GM19240 (cell line): Measurements from ENCODE around the gene CAMSAP1.

Source experiments
- DNase-seq: peaks from one replicate; pipeline ENCODE4 v3.0.0; 2011; ENCODE audit warnings: low spot score; ENCODE audit not compliant: insufficient read length

Gene CAMSAP1

DNA sequence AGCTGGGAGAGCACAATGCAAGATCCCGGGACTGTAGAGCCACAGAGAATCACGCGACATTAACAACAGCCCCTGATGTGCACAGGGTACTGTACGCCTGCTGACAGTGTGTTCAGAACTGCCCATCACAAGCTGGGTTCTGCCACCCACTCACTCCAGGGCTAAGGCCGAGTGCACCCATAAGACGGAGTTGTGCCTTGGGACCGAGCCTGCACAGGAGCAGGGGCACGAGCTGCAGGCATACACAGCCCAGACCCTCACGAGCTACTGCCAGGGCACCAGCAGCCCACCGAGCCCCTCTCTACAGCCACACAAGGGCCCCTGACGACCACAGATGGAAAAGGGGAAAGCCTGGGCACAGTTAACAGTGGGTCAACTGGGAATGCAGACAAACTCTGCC is 67.8 kb downstream of the CAMSAP1 start:
- DNase-seq: no peak

- DNase-seq: no peak
Observed at GRCh38 chr9:135835131-135835530, 72.2 kb downstream of the CAMSAP1 start.

- DNase-seq: no peak
Observed at GRCh38 chr9:135833864-135834263, 73.5 kb downstream of the CAMSAP1 start.

- no peak for DNase-seq
Observed at GRCh38 chr9:135830496-135830895, 76.8 kb downstream of the CAMSAP1 start.

GRCh38 chr9:135828656-135829055 is 78.7 kb downstream of the CAMSAP1 start:
- no peak for DNase-seq

DNA sequence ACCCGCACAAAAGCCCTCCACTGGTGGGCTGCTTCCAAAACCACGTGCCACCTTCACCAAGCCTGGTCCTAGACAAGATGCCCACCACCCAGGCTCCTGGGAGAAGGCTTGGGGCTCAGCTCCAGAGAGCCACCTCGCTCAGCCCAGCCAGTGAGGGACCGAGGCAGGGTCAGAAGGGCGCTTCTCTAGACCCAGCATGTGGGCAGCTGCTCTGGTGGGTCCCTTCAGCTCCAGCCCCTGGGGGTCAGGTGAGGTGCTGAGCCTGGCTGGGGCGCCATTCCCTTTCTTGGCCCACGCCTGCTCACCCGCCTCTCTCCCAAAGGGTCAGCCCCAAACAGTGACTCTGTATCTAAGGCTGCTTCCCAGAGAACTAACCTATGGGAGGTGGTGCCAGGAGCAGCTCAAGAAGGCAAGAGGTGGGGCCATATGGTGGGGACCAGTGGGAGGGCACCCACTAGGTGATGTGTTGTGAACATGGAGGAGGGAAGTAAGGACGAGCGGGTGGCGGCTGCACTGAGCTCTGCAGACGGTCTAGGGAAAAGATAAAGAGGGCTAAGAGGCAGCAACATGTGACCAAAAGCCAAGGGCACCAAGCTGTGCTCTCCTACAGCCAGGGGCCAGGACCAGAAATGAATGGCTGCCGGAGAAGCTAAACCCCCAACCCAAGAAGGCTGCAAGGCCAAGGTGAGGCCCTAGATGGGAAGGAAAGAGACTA is 79.3 kb downstream of the CAMSAP1 start:
- DNase-seq: no peak

DNA sequence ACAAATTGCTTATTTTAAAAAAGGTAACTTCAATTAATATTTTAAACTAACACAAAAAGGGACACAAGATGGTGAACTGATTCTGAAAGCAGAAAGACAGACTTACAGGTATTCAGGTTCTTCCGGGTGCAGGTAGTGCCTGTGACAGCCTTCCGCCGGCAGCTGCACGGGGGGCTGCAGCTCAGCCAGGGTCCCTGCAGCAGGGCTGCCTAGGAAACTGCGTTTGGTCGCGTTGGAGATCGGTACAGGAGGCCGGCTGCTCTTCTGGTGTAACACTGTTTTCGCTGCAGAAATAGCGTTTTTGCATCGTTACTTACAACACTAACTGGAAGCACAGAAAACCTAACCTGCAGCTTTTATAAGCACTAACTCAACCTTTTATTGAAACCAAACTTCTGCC is 80.0 kb downstream of the CAMSAP1 start:
- no peak for DNase-seq

GRCh38 chr9:135826188-135826545 is 81.2 kb downstream of the CAMSAP1 start:
- DNase-seq: no peak

DNA sequence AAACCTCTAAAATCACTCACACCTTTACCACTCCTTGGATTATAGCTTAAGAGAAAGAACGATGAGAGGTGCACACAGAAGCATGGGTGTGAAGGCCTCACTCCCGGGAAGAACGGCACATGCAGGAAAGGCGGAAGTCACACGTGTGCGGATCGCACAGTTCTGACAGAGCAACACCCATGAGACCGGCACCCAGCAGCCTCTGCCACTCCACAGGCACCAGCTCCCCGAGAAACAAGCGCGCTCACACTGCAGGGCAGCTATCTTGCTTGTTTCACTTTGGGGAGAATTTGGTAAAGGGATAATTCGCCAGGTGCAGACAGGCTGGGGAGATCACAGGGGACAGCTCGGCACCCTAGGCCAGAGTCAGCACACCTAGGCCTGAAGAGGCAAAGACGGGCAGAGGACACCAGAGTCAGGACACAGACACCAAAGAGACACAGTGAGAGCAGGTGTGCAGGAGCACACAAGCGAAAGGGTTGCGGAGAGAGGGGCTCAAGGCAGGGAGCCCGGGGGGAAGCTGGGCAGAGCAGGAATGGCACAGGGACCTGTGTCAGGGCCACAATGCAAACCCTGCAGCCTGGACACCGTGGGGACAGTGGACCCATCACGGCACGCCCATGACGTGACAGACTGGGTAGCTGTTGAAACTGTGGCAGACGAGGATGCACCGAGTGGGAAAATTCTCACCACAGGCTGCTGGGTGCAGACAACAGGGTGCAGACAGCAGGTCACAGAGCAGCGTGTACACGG is 81.7 kb downstream of the CAMSAP1 start:
- no peak for DNase-seq

GRCh38 chr9:135823036-135823435 is 84.3 kb downstream of the CAMSAP1 start:
- DNase-seq: no peak

GRCh38 chr9:135822374-135822755 is 85.0 kb downstream of the CAMSAP1 start:
- no peak for DNase-seq

- no peak for DNase-seq
Observed at GRCh38 chr9:135821733-135822373, 85.5 kb downstream of the CAMSAP1 start.

DNA sequence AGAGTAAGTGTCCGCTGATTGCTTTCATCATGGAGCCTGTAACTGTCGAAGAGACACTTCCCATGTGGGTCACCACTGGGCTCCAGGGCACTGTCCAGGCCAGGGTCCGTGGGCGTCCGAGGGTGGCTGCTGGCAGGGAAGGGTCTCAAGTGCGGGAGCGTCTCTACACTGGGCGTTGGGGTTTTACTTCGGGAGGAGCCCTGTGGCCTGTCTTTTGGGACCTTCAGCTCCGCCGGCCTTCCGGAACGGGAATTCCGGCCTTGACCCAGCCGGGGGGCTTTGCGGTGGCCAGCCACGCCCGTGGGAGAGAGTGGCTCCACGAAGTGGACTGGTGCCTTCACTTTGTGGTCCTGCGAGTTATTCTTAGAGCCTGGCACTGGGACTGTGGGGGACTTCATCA is 86.2 kb downstream of the CAMSAP1 start:
- DNase-seq: no peak

DNA sequence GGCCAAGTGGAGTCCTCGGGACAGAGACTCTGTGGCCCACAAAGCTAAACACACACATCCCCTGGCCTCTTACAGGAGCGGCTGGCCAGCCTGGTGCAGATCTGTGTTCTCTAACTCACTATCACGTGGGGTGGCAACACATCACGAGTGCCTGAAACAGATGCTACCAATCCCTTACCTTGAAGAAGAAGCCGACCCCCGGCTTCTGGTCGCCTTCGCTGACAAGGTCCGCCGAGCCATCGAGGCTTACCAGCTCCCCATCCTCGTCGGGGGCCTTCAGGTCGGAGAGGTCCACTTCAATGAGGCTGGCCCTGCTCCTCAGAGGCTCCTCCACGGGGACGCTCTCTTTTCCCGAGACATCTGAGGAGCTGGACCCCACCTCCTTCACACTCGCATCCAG is 86.7 kb downstream of the CAMSAP1 start:
- DNase-seq: no peak

DNA sequence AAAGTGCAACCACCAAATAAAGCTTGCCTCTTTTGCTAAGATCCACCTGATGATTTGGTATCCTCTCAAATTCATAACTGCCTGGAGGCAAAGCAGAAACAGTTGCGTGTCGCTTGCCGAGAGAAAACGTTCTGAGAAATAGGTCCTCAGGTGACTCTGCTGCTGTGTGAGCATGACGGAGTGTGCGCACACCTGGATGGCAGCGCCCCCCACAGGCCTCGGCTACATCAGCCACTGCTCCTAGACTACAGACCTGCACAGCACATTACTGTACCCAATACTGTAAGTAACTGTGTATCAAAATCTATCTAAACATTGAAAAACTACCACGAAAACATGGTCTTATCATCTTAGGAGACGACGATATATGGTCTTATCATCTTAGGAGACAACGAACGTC is 87.4 kb downstream of the CAMSAP1 start:
- no peak for DNase-seq

DNA sequence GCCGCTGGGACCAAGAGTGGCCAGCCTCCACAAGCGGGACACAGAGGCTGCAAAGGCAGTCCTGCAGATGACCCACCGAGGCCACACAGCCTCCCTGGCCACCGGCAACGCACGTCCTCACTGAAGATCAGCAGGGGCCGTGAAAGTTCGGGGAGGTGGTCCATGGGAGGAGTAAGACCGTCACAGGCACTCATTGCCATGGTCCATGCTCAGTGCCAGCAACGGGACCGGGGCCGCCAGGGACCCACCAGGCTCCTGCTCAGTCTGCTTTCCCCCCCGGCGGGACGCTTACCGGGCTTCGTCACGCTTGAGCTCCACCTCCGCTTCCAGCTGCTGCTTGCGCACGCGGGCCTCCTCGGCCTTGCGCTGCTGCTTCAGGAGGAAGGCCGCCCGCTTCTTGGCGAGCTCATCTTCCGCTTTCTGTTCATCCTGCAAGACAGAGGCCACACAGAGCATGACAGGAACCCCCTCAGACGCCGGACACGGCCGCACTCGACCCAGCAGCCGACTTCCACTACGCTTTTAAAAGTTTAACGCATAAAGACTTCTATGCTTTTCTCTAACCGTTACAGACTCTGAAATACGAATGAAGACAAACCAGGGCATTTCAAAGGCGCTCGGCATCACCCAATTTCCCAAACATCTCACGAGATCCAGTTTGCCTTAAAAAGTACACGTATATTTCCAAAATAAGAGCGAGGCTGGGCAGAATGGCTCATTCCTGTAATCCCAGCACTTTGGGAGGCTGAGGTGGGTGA is 88.4 kb downstream of the CAMSAP1 start:
- no peak for DNase-seq

GRCh38 chr9:135817951-135818717 is 89.2 kb downstream of the CAMSAP1 start:
- DNase-seq: no peak

DNA sequence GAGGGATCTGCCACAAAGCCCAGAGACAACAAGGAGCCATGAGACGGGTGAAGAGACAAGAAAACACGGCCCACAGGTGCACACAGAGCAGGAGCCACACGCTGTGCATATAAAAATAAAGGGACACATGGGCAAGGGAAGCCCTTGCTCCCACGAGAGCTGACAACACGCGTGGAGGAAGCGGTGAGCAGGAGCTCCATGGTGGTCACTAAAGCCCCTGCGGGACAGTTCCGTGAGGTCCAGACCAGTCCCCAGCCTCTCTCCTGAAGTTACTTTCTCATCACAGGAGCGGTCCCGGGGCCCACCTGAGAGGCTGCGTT is 90.7 kb downstream of the CAMSAP1 start:
- no peak for DNase-seq

- DNase-seq: no peak
Observed at GRCh38 chr9:135815830-135816650, 91.3 kb downstream of the CAMSAP1 start.

DNA sequence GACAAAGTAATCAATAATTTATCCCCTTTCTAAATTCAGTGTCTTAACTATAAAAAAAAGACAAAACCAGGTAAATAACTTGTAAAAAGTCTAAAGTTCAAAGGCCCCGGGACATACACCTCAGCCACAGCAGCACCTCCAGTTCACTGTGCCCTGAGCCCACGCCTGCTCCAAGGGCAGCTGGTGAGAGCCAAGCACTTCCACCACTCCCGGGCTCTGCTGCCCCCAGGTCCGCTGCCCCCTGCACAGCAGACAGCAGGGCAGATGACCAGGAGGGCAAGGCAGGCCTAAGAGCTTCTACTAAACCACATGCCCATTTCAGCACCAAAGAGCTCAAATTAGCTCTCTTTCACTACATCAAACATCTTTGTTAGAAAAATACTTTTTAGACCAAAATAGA is 91.9 kb downstream of the CAMSAP1 start:
- DNase-seq: no peak
